ENCODE measurements around the gene PACSIN1. TPM values are rescaled to one million over a fixed set of nuclear protein-coding genes. Genes with fewer than 3 reads are reported as not detected.

The PACSIN1 gene
- total RNA-seq, 1 experiment from 2014 or later = 5.0 TPM

DNA sequence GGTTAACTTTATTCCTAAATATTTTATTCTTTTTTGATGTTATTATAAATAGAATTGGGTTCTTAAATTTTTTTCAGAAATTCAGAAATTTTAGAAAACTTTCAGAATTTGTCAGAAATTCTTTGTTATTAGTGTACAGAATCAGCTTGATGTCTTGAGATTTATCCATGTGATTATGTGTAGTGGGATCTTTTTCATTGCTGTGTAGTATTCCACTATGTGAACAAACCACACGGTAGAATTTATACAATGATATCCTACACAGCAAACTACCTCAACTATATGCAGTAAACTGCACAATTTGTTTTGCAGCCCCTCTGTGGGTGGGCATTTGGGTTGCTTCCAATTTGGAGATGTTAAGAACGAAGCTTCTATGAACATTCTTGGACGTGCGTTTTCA, 43.9 kb downstream of the PACSIN1 start (continued):
- TF ChIP-seq ZNF274 (IDR thresholded peaks at IDR 0.05; ENCODE audit: low read depth, low read length) = no peak

DNA sequence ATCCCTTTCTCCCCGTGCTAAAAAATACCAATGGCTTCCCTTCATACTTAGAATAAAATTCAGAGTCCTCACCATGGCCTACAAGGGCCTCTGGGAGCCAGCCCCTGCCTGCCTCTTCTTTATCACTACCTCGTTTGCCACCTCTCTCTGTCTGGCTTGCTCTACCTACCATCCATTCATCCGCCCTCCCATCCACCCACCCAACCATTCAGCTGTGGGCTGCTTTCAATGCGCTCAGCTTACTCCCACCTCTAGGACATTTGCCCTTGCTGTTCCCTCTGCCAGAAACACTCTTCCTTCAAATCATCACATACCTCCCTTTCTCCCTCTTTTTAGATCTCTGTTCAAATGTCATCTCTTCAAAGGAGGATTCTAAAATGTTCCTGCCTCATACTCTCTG, 44.4 kb downstream of the PACSIN1 start:
- no TSS peak for BruUV-seq (replicated peaks)
- Histone ChIP-seq H3K4me1 (ENCODE audit: control insufficient read depth in 1 of 2, insufficient read depth in 2 of 2, low read length in 2 of 2) (no peaks in the 10 kb centered on the region), H4K20me1 (ENCODE audit: insufficient read depth) (no peaks in the 10 kb centered on the region), H3K4me2 (ENCODE audit: low read length) (no peak overlapping the region), H3K27ac (ENCODE audit: low read depth, low read length) (no peak overlapping the region), H3K27me3 (ENCODE audit: insufficient read depth, low read length) (no peaks in the 10 kb centered on the region), H3K79me2 (ENCODE audit: insufficient read depth, low read length) (no peaks in the 10 kb centered on the region), H3K4me3 (replicated peaks in 1 of 2; ENCODE audit: low read depth in 1 of 2, low read length in 2 of 2) (no peak overlapping the region), H2AFZ (ENCODE audit: low read depth, low read length, poor library complexity, severe bottlenecking) (no peak overlapping the region), H3K9ac (ENCODE audit: low read length) (no peak overlapping the region), H3K36me3 (ENCODE audit: control insufficient read depth in 1 of 2, insufficient read depth in 2 of 2, low read length in 2 of 2) (no peaks in the 10 kb centered on the region), H3K9me3 (ENCODE audit: control insufficient read depth in 1 of 2, insufficient read depth in 1 of 2, low read depth in 1 of 2, low read length in 2 of 2) (no peaks in the 10 kb centered on the region), H3K9me2 (ENCODE audit: insufficient read depth) (no peaks in the 10 kb centered on the region)
- ATAC-seq (no peak), DNase-seq (ENCODE audit: low read depth, low spot score) (no peak)
- intact Hi-C loops (cut with micrococcal nuclease) = no loop called here
- ChIA-PET POLR2A (no interaction called here), CTCF (no interaction called here), RAD21 (ENCODE audit: low non-redundant PET in 1 of 2, low total read pairs in 2 of 2, uncharacterized antibody in 2 of 2, unreplicated experiment in 2 of 2) (no interaction called here)
- TF ChIP-seq, protein P1, sequence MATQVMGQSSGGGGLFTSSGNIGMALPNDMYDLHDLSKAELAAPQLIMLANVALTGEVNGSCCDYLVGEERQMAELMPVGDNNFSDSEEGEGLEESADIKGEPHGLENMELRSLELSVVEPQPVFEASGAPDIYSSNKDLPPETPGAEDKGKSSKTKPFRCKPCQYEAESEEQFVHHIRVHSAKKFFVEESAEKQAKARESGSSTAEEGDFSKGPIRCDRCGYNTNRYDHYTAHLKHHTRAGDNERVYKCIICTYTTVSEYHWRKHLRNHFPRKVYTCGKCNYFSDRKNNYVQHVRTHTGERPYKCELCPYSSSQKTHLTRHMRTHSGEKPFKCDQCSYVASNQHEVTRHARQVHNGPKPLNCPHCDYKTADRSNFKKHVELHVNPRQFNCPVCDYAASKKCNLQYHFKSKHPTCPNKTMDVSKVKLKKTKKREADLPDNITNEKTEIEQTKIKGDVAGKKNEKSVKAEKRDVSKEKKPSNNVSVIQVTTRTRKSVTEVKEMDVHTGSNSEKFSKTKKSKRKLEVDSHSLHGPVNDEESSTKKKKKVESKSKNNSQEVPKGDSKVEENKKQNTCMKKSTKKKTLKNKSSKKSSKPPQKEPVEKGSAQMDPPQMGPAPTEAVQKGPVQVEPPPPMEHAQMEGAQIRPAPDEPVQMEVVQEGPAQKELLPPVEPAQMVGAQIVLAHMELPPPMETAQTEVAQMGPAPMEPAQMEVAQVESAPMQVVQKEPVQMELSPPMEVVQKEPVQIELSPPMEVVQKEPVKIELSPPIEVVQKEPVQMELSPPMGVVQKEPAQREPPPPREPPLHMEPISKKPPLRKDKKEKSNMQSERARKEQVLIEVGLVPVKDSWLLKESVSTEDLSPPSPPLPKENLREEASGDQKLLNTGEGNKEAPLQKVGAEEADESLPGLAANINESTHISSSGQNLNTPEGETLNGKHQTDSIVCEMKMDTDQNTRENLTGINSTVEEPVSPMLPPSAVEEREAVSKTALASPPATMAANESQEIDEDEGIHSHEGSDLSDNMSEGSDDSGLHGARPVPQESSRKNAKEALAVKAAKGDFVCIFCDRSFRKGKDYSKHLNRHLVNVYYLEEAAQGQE (IDR thresholded peaks at IDR 0.05; ENCODE audit: low read depth) = no peak
- TF ChIP-seq ELF1 (IDR thresholded peaks at IDR 0.05; ENCODE audit: borderline replicate concordance, low read depth) (no peak), EGR1 (IDR thresholded peaks at IDR 0.05; ENCODE audit: low read depth) (no peak), JUND (IDR thresholded peaks at IDR 0.05) (no peak), EZH2phosphoT487 (IDR thresholded peaks at IDR 0.05; ENCODE audit: borderline replicate concordance) (no peak), POLR2A (IDR thresholded peaks at IDR 0.05; ENCODE audit: borderline replicate concordance, extremely low read depth, insufficient read depth, insufficient read length) (no peak), EZH2 (IDR thresholded peaks at IDR 0.05) (no peak), POLR2AphosphoS5 (IDR thresholded peaks at IDR 0.05; ENCODE audit: low read depth, low read length) (no peak)
- TF ChIP-seq, protein P2, sequence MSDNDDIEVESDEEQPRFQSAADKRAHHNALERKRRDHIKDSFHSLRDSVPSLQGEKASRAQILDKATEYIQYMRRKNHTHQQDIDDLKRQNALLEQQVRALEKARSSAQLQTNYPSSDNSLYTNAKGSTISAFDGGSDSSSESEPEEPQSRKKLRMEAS (IDR thresholded peaks at IDR 0.05) = no peak
